Nephron (organoid): ENCODE measurements around the gene KBTBD6.
"Not testable (repeated sequence)": the region's sequence is repeated elsewhere in the genome, so short reads cannot be mapped to it uniquely, and the experiment has no call there.

Source experiments
- H3K27ac Mint-ChIP-seq, 3 experiments: 2 replicates each; pipeline ENCODE4 v1.8.0; 2020; ENCODE audit warnings: mixed read lengths in 3 of 3, mild to moderate bottlenecking in 2 of 3, moderate library complexity in 1 of 3
- H3K27me3 Mint-ChIP-seq: 2 replicates; pipeline ENCODE4 v1.8.0; 2021; ENCODE audit warnings: low read depth, mild to moderate bottlenecking, moderate library complexity, mixed read lengths
- H3K36me3 Mint-ChIP-seq: 2 replicates; pipeline ENCODE4 v1.8.0; 2020; ENCODE audit warnings: low read depth, mixed read lengths
- H3K4me1 Mint-ChIP-seq: 2 replicates; pipeline ENCODE4 v1.8.0; 2020; ENCODE audit warnings: mixed read lengths
- H3K4me3 Mint-ChIP-seq, 3 experiments: 2 replicates each; pipeline ENCODE4 v1.8.0; 2020; ENCODE audit warnings: mild to moderate bottlenecking in 3 of 3, mixed read lengths in 3 of 3, moderate library complexity in 2 of 3
- H3K9me3 Mint-ChIP-seq: 2 replicates; pipeline ENCODE4 v1.8.0; 2020; ENCODE audit warnings: mixed read lengths
- TF ChIP-seq, protein P1 (sequence below), 3 experiments: fragments of 200-600 bp; sonication (generic); IDR thresholded peaks; one replicate each; pipeline ENCODE4 v1.5.0; 2021; ENCODE audit warnings: antibody characterized with exemption in 3 of 3; ENCODE audit not compliant: unreplicated experiment in 3 of 3

The KBTBD6 gene

DNA sequence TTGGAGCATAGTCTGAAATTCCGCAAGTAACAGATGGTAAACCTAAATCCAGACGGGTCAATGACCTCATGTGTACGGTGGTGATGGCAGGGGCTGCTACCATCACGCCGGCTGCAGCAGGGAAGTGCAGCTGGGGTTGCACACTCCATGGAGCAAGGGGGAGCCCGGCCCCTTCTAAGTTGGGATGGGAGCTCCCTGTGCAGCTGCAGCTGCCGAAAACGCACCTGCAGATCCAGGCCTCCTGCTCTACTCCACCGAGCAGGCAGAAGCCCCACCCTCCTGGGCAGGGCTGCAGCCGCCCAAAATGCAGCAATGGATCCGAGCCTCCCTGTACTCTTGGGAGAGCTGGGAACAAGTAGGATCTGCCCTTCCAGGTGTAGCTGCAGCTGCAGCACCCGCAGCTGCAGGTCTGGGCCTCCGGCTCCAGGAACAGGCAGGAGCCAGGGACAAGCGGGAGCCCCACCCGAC lies 25.5 kb downstream of the KBTBD6 start:
- Mint-ChIP-seq H3K27me3 (no peaks in the 10 kb centered on the region), H3K9me3 (no peaks in the 10 kb centered on the region), H3K27ac (no peak overlapping the region), H3K4me3 (no peak overlapping the region), H3K36me3 (no peaks in the 10 kb centered on the region), H3K4me1 (peaks cover 2% of the 10 kb centered on the region)
- TF ChIP-seq, protein P1, sequence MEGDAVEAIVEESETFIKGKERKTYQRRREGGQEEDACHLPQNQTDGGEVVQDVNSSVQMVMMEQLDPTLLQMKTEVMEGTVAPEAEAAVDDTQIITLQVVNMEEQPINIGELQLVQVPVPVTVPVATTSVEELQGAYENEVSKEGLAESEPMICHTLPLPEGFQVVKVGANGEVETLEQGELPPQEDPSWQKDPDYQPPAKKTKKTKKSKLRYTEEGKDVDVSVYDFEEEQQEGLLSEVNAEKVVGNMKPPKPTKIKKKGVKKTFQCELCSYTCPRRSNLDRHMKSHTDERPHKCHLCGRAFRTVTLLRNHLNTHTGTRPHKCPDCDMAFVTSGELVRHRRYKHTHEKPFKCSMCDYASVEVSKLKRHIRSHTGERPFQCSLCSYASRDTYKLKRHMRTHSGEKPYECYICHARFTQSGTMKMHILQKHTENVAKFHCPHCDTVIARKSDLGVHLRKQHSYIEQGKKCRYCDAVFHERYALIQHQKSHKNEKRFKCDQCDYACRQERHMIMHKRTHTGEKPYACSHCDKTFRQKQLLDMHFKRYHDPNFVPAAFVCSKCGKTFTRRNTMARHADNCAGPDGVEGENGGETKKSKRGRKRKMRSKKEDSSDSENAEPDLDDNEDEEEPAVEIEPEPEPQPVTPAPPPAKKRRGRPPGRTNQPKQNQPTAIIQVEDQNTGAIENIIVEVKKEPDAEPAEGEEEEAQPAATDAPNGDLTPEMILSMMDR (IDR thresholded peaks at IDR 0.05; ENCODE audit: unreplicated experiment in 3 of 3), result no peak

DNA sequence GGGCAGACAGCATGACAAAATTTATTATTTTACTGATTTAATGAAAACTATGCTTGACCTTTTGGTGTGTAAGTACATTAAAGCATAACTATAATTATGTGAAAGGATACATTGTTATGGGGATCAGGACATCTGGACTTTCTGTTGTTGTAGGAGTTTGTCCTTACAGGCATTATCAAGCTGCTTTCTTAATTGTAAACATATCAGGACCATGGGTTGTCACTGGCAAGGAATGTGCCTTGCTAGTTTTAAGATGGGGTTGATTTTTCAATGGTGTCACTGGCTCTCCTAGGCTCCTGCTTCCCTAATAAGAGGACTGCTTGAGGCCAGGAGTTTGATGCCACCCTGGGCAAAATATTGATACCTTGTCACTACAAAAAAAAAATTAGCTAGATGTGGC lies 32.6 kb downstream of the KBTBD6 start:
- H3K36me3 Mint-ChIP-seq, result no peaks in the 10 kb centered on the region
- TF ChIP-seq, protein P1 (IDR thresholded peaks at IDR 0.05; ENCODE audit: unreplicated experiment in 3 of 3), result no peak
- no peaks in the 10 kb centered on the region for H3K9me3 Mint-ChIP-seq
- H3K4me3 Mint-ChIP-seq, result no peak overlapping the region
- H3K27ac Mint-ChIP-seq, result no peak overlapping the region
- H3K27me3 Mint-ChIP-seq, result no peaks in the 10 kb centered on the region
- peaks cover 5% of the 10 kb centered on the region for H3K4me1 Mint-ChIP-seq

DNA sequence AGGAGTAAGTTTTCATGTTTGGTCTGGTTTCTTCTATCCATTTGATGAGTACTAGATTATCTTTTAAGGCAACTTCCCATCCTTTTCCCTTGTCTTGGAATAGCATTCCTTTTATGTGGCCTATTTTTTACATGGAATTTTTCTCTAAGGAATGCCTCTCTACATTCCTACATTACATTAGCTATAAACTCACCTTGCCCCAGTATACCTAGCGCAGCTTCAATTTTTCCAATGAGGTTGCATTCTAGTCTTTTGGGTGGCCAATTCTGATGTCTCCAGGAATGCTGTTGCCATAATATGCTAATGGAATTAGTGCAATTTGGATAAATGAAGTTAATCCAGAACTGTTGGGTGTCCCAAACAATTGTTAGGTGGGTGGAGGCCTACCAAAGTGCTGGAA lies 33.8 kb downstream of the KBTBD6 start:
- Mint-ChIP-seq H3K4me3 (no peak overlapping the region), H3K27me3 (no peaks in the 10 kb centered on the region), H3K4me1 (peaks cover 5% of the 10 kb centered on the region), H3K9me3 (no peaks in the 10 kb centered on the region), H3K27ac (no peak overlapping the region), H3K36me3 (no peaks in the 10 kb centered on the region)
- TF ChIP-seq, protein P1 (IDR thresholded peaks at IDR 0.05; ENCODE audit: unreplicated experiment in 3 of 3), result no peak

DNA sequence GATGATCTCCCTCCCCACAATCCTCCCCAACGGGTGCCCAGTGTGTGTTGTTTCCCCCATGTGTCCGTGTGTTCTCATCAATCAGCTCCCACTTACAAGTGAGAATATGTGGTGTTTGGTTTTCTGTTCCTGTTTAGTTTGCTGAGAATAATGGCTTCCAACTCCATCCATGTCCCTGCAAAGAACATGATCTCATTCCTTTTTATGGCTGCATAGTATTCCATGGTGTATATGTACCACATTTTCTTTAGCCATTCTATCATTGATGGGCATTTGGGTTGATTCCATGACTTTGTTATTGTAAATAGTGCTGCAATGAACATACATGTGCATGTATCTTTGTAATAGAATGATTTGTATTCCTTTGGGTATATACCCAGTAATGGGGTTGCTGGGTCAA lies 36.9 kb downstream of the KBTBD6 start:
- not testable (repeated sequence) for H3K27me3 Mint-ChIP-seq, H3K36me3 Mint-ChIP-seq, H3K27ac Mint-ChIP-seq, H3K4me1 Mint-ChIP-seq, H3K4me3 Mint-ChIP-seq, H3K9me3 Mint-ChIP-seq

DNA sequence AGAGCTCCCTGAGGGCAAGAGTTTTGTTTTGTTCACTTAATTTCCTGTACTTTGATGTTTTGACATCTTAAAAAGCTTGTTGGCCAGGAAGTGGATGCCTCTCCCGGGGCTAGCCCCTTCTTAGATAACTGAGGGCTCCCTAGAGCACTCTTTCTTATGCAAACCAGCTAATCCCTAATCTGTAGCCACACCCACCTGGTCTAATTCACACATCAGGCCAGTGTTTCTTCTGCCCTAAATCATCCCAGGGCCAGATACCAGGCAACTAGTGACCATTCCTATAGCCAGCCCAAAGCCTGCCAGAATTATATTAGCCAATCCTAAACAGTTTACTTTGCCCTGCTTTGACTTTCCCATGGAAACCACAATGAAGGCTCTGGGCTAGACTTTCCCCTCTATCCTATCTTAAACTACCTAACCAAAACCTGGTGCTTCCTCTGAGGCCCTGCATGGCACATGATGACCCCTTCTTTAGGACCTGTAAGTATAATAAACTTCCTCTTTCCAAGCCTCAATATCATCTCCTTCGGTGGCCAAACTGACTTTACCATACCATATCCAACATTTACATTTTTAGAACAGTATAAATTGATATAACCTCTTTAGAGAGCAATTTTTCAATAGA lies 46.5 kb downstream of the KBTBD6 start:
- H3K27ac Mint-ChIP-seq, result no peak overlapping the region
- no peaks in the 10 kb centered on the region for H3K4me1 Mint-ChIP-seq
- TF ChIP-seq, protein P1 (IDR thresholded peaks at IDR 0.05; ENCODE audit: unreplicated experiment in 3 of 3), result no peak
- no peaks in the 10 kb centered on the region for H3K9me3 Mint-ChIP-seq
- no peaks in the 10 kb centered on the region for H3K27me3 Mint-ChIP-seq
- H3K36me3 Mint-ChIP-seq, result peaks cover 24% of the 10 kb centered on the region
- H3K4me3 Mint-ChIP-seq, result no peak overlapping the region

DNA sequence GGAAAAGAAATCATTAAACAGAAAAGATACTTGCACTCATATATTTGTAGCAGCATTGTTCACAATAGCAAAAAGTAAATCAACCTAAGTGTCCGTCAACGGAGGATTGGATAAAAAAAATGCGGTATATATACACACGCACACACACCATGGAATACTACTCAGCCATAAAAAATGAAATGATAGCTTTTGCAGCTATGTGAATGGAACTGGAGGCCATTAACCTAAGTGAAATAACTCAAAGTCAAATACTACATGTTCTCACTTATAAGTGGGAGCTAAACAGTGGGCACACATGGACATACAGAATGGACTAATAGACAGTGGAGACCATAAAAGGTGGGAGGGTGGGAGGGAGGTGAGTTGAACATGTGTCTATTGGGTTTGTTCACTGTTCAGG lies 52.9 kb downstream of the KBTBD6 start:
- Mint-ChIP-seq H3K4me1 (no peaks in the 10 kb centered on the region), H3K27ac (no peak overlapping the region), H3K4me3 (no peak overlapping the region), H3K9me3 (no peaks in the 10 kb centered on the region), H3K27me3 (no peaks in the 10 kb centered on the region), H3K36me3 (peaks cover 71% of the 10 kb centered on the region)
- TF ChIP-seq, protein P1 (IDR thresholded peaks at IDR 0.05; ENCODE audit: unreplicated experiment in 3 of 3), result no peak
